Right hindlimb (tissue), 1 donor: Measurements from ENCODE around the gene FLRT2.
A peak's percentile ranks its signal among the peaks of the same experiment; 100 is the strongest.

ENCODE experiments used
- DNase-seq: peaks from one replicate; pipeline ENCODE4 v3.0.0-alpha.2; 2018

FLRT2 gene

GRCh38 chr14:85531587-85532373 lies 1.8 kb downstream of the FLRT2 start:
- peak; percentile 90 for DNase-seq

GRCh38 chr14:85532374-85533022 lies 2.6 kb downstream of the FLRT2 start:
- DNase-seq: no peak

- peak; percentile 91 for DNase-seq
These were observed 3.3 kb downstream of the FLRT2 start for GRCh38 chr14:85533023-85533860.

- DNase-seq: peak; percentile 61
These were observed 3.9 kb downstream of the FLRT2 start for GRCh38 chr14:85533861-85534291.

GRCh38 chr14:85534458-85535293 lies 4.7 kb downstream of the FLRT2 start:
- peak; percentile 60 for DNase-seq

GRCh38 chr14:85535321-85535720 lies 5.4 kb downstream of the FLRT2 start:
- DNase-seq: peak; percentile 24

GRCh38 chr14:85535991-85536832 lies 6.3 kb downstream of the FLRT2 start:
- peak; percentile 36 for DNase-seq

- no peak for DNase-seq
These were observed 6.9 kb downstream of the FLRT2 start for GRCh38 chr14:85536833-85537190.

- no peak for DNase-seq
These were observed 7.6 kb downstream of the FLRT2 start for GRCh38 chr14:85537526-85537925.

- DNase-seq: no peak
These were observed 8.7 kb downstream of the FLRT2 start for GRCh38 chr14:85538636-85539035.

- no peak for DNase-seq
These were observed 9.6 kb downstream of the FLRT2 start for GRCh38 chr14:85539510-85539909.

GRCh38 chr14:85542623-85543022 lies 12.7 kb downstream of the FLRT2 start:
- DNase-seq: no peak

GRCh38 chr14:85545738-85546137 lies 15.8 kb downstream of the FLRT2 start:
- DNase-seq: no peak

- DNase-seq: no peak
These were observed 16.4 kb downstream of the FLRT2 start for GRCh38 chr14:85546390-85546789.

GRCh38 chr14:85549697-85550096 lies 19.8 kb downstream of the FLRT2 start:
- DNase-seq: no peak

- no peak for DNase-seq
These were observed 24.2 kb downstream of the FLRT2 start for GRCh38 chr14:85554106-85554505.

- DNase-seq: no peak
These were observed 26.3 kb downstream of the FLRT2 start for GRCh38 chr14:85556267-85556666.

GRCh38 chr14:85558505-85558904 lies 28.6 kb downstream of the FLRT2 start:
- no peak for DNase-seq

GRCh38 chr14:85562630-85563029 lies 32.7 kb downstream of the FLRT2 start:
- no peak for DNase-seq

GRCh38 chr14:85564841-85565527 lies 35.0 kb downstream of the FLRT2 start:
- no peak for DNase-seq

- no peak for DNase-seq
These were observed 35.9 kb downstream of the FLRT2 start for GRCh38 chr14:85565862-85566296.
